Neural progenitor cell (in vitro differentiated cells): ENCODE data around the gene HDAC4.

Experiments
- CTCF ChIP-seq: fragments of 200-600 bp; sonication (generic); IDR thresholded peaks from 2 replicates; pipeline ENCODE4 v1.5.1; 2017; ENCODE audit warnings: antibody characterized with exemption, mild to moderate bottlenecking
- EZH2 ChIP-seq: fragments of 200-600 bp; sonication (generic); IDR thresholded peaks from 2 replicates; pipeline ENCODE4 v1.6.1; 2017; ENCODE audit warnings: antibody characterized with exemption, mild to moderate bottlenecking, moderate library complexity

- no peak for TF ChIP-seq CTCF
- no peak for TF ChIP-seq EZH2
These were observed 270.0 kb downstream of the HDAC4 start for GRCh38 chr2:239130786-239131325.
